Gastroesophageal sphincter (tissue), 3 donors: ENCODE results near the gene ZSWIM1.

Experiments
- POLR2A ChIP-seq, 2 donors: fragments of 450-650 bp; IDR thresholded peaks; one replicate each; pipeline ENCODE4 v1.6.1; 2017; ENCODE audit warnings: antibody characterized with exemption in 2 of 2, mild to moderate bottlenecking in 2 of 2, moderate library complexity in 1 of 2
- TF ChIP-seq, protein P1 (sequence below), 4 experiments: fragments of 200-600 bp in 2 of 4; fragments of 450-650 bp in 2 of 4; sonication (generic) in 1 of 4; IDR thresholded peaks; one replicate each; pipeline ENCODE4 v1.5.1; 2017 to 2019; ENCODE audit warnings: antibody characterized with exemption in 4 of 4, mild to moderate bottlenecking in 2 of 4, moderate library complexity in 2 of 4

DNA sequence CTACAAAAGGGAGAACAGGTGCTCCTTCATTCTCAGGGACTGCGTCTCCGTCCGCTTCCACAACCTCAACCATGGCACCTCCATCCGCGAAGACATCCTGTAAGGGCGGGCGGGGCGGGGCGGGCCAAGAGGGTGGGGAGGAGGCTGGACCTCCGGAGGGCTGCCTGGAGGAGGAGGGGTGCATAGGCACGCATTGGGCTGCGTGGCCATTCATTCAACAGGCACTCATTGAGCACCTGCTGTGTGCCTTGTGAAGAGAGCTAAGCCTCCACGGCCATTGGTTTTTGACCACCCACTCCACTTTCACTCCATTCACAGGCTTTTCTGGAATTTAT is 23.2 kb upstream of the ZSWIM1 start:
- no peak for TF ChIP-seq POLR2A (IDR thresholded peaks at IDR 0.05)
- TF ChIP-seq, protein P1, sequence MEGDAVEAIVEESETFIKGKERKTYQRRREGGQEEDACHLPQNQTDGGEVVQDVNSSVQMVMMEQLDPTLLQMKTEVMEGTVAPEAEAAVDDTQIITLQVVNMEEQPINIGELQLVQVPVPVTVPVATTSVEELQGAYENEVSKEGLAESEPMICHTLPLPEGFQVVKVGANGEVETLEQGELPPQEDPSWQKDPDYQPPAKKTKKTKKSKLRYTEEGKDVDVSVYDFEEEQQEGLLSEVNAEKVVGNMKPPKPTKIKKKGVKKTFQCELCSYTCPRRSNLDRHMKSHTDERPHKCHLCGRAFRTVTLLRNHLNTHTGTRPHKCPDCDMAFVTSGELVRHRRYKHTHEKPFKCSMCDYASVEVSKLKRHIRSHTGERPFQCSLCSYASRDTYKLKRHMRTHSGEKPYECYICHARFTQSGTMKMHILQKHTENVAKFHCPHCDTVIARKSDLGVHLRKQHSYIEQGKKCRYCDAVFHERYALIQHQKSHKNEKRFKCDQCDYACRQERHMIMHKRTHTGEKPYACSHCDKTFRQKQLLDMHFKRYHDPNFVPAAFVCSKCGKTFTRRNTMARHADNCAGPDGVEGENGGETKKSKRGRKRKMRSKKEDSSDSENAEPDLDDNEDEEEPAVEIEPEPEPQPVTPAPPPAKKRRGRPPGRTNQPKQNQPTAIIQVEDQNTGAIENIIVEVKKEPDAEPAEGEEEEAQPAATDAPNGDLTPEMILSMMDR (IDR thresholded peaks at IDR 0.05) = no peak
